Left ventricle myocardium inferior (tissue), 1 donor: ENCODE results near the gene USP17L21. TPM values are rescaled to one million over a fixed set of nuclear protein-coding genes. Genes with fewer than 3 reads are reported as not detected.
"Not testable (repeated sequence)": the region's sequence is repeated elsewhere in the genome, so short reads cannot be mapped to it uniquely, and the experiment has no call there.

Experiments
- DNase-seq: peaks from one replicate; pipeline ENCODE4 v3.0.0-alpha.2; 2020
- H3K27ac ChIP-seq: fragments of 200-600 bp; replicated peaks from 2 replicates; pipeline ENCODE4 v1.8.0; 2021
- H3K27me3 ChIP-seq: fragments of 200-600 bp; 2 replicates; pipeline ENCODE4 v1.8.0; 2021; ENCODE audit warnings: low read depth
- H3K36me3 ChIP-seq: fragments of 200-600 bp; 2 replicates; pipeline ENCODE4 v1.8.0; 2021
- H3K4me1 ChIP-seq: fragments of 200-600 bp; 2 replicates; pipeline ENCODE4 v1.8.0; 2021
- H3K4me3 ChIP-seq: fragments of 200-600 bp; 2 replicates; pipeline ENCODE4 v1.8.0; 2021; ENCODE audit warnings: mild to moderate bottlenecking, moderate library complexity
- H3K9me3 ChIP-seq: fragments of 200-600 bp; replicated peaks from 2 replicates; pipeline ENCODE4 v1.8.0; 2021
- intact Hi-C: fragments of 100-400 bp; cut with micrococcal nuclease; formaldehyde crosslinking; loops from one replicate; pipeline ENCODE4 v1.11.0; 2022
- long read RNA-seq: library from polyadenylated mRNA; unstranded; transcript quantifications from one replicate; pipeline ENCODE4 v2.0.0, GENCODE V29; 2021
- total RNA-seq: library from RNA; stranded (reverse); fragmentation: NEBNext Ultra II Directional; extraction: Animal tissue kit (Norgen Biotek cat#: 25700); gene quantifications from one replicate; pipeline ENCODE4 v1.2.1, GENCODE V29; 2021
- donor health status: DM: no; HTN: yes; CAD: no; lungs with severe emphysema.

Gene USP17L21, protein sequence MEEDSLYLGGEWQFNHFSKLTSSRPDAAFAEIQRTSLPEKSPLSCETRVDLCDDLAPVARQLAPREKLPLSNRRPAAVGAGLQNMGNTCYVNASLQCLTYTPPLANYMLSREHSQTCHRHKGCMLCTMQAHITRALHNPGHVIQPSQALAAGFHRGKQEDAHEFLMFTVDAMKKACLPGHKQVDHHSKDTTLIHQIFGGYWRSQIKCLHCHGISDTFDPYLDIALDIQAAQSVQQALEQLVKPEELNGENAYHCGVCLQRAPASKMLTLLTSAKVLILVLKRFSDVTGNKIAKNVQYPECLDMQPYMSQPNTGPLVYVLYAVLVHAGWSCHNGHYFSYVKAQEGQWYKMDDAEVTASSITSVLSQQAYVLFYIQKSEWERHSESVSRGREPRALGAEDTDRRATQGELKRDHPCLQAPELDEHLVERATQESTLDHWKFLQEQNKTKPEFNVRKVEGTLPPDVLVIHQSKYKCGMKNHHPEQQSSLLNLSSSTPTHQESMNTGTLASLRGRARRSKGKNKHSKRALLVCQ
- total RNA-seq: not detected
- long read RNA-seq: 0 reads

- H3K4me3 ChIP-seq, H3K4me1 ChIP-seq, intact Hi-C loops, DNase-seq, H3K27me3 ChIP-seq, H3K9me3 ChIP-seq, H3K27ac ChIP-seq, H3K36me3 ChIP-seq: not testable (repeated sequence)
These were observed at the start of gene USP17L21 for GRCh38 chr4:9262572-9262971. Gene USP17L21, plus strand, starts transcription at chr4:9262872. Its CDS starts 0 bp downstream, at chr4:9262872.

DNA sequence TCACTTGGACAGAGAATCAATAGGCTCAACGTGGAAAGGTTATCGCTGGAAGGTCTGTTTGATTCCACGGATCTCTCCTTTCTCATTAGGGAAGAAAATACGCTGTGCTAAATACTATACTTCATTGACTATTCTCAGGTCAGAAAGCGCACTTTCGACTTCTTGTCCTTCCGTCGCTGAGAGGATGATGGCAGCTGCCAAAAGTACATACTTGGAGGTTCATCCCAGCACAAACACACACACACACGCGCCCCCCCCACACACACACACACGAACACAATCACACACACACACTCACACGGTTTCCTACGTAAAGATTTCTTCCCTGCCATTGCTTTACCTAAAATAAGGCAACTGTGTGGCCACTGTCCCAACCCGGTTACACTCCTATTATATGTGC, 48.0 kb upstream of the USP17L21 start:
- H3K4me3 ChIP-seq, H3K27ac ChIP-seq, intact Hi-C loops, H3K9me3 ChIP-seq, DNase-seq, H3K27me3 ChIP-seq, H3K4me1 ChIP-seq, H3K36me3 ChIP-seq: not testable (repeated sequence)

- intact Hi-C loops, H3K36me3 ChIP-seq: not testable (repeated sequence)
These were observed 47.6 kb upstream of the USP17L21 start, which contains the start of gene USP17L11 for GRCh38 chr4:9215105-9215504. Gene USP17L11, plus strand, starts transcription at chr4:9215405. Its CDS starts 0 bp downstream, at chr4:9215405.

DNA sequence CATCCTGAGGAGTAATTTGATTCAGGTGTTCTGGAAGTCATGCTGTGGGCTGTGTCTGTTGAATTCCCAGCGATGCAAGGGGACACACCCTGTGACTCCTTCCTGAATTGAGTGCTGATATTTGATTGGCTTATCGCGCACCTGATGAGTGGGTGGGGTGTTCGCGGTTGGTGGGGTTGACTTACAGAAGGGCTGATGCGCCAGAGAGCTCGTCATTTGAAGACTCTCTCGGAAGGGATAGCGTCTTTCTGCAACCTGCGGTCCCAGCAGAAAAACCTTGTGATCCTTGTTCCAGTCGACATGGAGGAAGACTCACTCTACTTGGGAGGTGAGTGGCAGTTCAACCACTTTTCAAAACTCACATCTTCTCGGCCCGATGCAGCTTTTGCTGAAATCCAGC, 42.8 kb upstream of the USP17L21 start, which contains the start of gene USP17L12:
TSS of gene USP17L12 (plus strand) at position 301 of the 400 bp plus-strand sequence. CDS start at position 301, 0 bp downstream.
- H3K36me3 ChIP-seq, intact Hi-C loops, H3K9me3 ChIP-seq, DNase-seq, H3K4me1 ChIP-seq, H3K27ac ChIP-seq, H3K4me3 ChIP-seq, H3K27me3 ChIP-seq: not testable (repeated sequence)

More at GRCh38 chr4:9215105-9215504, 47.6 kb upstream of the USP17L21 start, which contains the start of gene USP17L11:
- H3K4me1 ChIP-seq, H3K27me3 ChIP-seq, H3K9me3 ChIP-seq, H3K27ac ChIP-seq, H3K4me3 ChIP-seq, DNase-seq: not testable (repeated sequence)

DNA sequence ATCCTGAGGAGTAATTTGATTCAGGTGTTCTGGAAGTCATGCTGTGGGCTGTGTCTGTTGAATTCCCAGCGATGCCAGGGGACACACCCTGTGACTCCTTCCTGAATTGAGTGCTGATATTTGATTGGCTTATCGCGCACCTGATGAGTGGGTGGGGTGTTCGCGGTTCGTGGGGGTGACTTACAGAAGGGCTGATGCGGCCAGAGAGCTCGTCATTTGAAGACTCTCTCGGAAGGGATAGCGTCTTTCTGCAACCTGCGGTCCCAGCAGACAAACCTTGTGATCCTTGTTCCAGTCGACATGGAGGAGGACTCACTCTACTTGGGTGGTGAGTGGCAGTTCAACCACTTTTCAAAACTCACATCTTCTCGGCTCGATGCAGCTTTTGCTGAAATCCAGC, 38.1 kb upstream of the USP17L21 start, which contains the start of gene USP17L13:
TSS of gene USP17L13 (plus strand) at position 301 of the 400 bp plus-strand sequence. CDS start at position 301, 0 bp downstream.
- H3K36me3 ChIP-seq, intact Hi-C loops: not testable (repeated sequence)

GRCh38 chr4:9230249-9230648, 32.4 kb upstream of the USP17L21 start:
- intact Hi-C loops, H3K27ac ChIP-seq, H3K36me3 ChIP-seq, DNase-seq, H3K4me1 ChIP-seq, H3K4me3 ChIP-seq, H3K9me3 ChIP-seq, H3K27me3 ChIP-seq: not testable (repeated sequence)

More for the DNA sequence above, 38.1 kb upstream of the USP17L21 start, which contains the start of gene USP17L13:
- not testable (repeated sequence) for H3K27ac ChIP-seq, H3K4me1 ChIP-seq, DNase-seq, H3K4me3 ChIP-seq, H3K9me3 ChIP-seq, H3K27me3 ChIP-seq

DNA sequence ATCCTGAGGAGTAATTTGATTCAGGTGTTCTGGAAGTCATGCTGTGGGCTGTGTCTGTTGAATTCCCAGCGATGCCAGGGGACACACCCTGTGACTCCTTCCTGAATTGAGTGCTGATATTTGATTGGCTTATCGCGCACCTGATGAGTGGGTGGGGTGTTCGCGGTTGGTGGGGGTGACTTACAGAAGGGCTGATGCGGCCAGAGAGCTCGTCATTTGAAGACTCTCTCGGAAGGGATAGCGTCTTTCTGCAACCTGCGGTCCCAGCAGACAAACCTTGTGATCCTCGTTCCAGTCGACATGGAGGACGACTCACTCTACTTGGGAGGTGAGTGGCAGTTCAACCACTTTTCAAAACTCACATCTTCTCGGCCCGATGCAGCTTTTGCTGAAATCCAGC, 28.6 kb upstream of the USP17L21 start, which contains the start of gene USP17L15:
TSS of gene USP17L15 (plus strand) at position 301 of the 400 bp plus-strand sequence. CDS start at position 301, 0 bp downstream.
- intact Hi-C loops, H3K27ac ChIP-seq, H3K4me1 ChIP-seq, H3K36me3 ChIP-seq, H3K27me3 ChIP-seq, DNase-seq, H3K4me3 ChIP-seq, H3K9me3 ChIP-seq: not testable (repeated sequence)

- intact Hi-C loops, H3K27me3 ChIP-seq, H3K27ac ChIP-seq, DNase-seq, H3K4me1 ChIP-seq, H3K4me3 ChIP-seq, H3K9me3 ChIP-seq, H3K36me3 ChIP-seq: not testable (repeated sequence)
These were observed 24.2 kb upstream of the USP17L21 start for GRCh38 chr4:9238461-9238860.

GRCh38 chr4:9243579-9243978, 19.1 kb upstream of the USP17L21 start, which contains the start of gene USP17L17:
Gene USP17L17, plus strand, starts transcription at chr4:9243879. Its CDS starts 0 bp downstream, at chr4:9243879.
- H3K27me3 ChIP-seq, H3K27ac ChIP-seq, DNase-seq, H3K36me3 ChIP-seq, H3K9me3 ChIP-seq, intact Hi-C loops, H3K4me1 ChIP-seq, H3K4me3 ChIP-seq: not testable (repeated sequence)

- H3K4me3 ChIP-seq, H3K27me3 ChIP-seq, H3K36me3 ChIP-seq, intact Hi-C loops, H3K27ac ChIP-seq, H3K9me3 ChIP-seq, H3K4me1 ChIP-seq: not testable (repeated sequence)
- DNase-seq: peak; percentile 2
These were observed 14.6 kb upstream of the USP17L21 start, which contains the start of gene USP17L18 for GRCh38 chr4:9247953-9248680. Gene USP17L18, plus strand, starts transcription at chr4:9248630. Its CDS starts 0 bp downstream, at chr4:9248630.

DNA sequence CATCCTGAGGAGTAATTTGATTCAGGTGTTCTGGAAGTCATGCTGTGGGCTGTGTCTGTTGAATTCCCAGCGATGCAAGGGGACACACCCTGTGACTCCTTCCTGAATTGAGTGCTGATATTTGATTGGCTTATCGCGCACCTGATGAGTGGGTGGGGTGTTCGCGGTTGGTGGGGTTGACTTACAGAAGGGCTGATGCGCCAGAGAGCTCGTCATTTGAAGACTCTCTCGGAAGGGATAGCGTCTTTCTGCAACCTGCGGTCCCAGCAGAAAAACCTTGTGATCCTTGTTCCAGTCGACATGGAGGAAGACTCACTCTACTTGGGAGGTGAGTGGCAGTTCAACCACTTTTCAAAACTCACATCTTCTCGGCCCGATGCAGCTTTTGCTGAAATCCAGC, 9.6 kb upstream of the USP17L21 start, which contains the start of gene USP17L19:
TSS of gene USP17L19 (plus strand) at position 301 of the 400 bp plus-strand sequence. CDS start at position 301, 0 bp downstream.
- DNase-seq, H3K27ac ChIP-seq, H3K36me3 ChIP-seq, H3K27me3 ChIP-seq, intact Hi-C loops, H3K4me3 ChIP-seq, H3K4me1 ChIP-seq, H3K9me3 ChIP-seq: not testable (repeated sequence)

DNA sequence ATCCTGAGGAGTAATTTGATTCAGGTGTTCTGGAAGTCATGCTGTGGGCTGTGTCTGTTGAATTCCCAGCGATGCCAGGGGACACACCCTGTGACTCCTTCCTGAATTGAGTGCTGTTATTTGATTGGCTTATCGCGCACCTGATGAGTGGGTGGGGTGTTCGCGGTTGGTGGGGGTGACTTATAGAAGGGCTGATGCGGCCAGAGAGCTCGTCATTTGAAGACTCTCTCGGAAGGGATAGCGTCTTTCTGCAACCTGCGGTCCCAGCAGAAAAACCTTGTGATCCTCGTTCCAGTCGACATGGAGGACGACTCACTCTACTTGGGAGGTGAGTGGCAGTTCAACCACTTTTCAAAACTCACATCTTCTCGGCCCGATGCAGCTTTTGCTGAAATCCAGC, 4.8 kb upstream of the USP17L21 start, which contains the start of gene USP17L20:
TSS of gene USP17L20 (plus strand) at position 301 of the 400 bp plus-strand sequence. CDS start at position 301, 0 bp downstream.
- H3K27ac ChIP-seq, DNase-seq, H3K27me3 ChIP-seq, intact Hi-C loops, H3K36me3 ChIP-seq, H3K4me3 ChIP-seq, H3K4me1 ChIP-seq, H3K9me3 ChIP-seq: not testable (repeated sequence)

DNA sequence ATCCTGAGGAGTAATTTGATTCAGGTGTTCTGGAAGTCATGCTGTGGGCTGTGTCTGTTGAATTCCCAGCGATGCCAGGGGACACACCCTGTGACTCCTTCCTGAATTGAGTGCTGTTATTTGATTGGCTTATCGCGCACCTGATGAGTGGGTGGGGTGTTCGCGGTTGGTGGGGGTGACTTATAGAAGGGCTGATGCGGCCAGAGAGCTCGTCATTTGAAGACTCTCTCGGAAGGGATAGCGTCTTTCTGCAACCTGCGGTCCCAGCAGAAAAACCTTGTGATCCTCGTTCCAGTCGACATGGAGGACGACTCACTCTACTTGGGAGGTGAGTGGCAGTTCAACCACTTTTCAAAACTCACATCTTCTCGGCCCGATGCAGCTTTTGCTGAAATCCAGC, 4.6 kb downstream of the USP17L21 start, which contains the start of gene USP17L22:
TSS of gene USP17L22 (plus strand) at position 301 of the 400 bp plus-strand sequence. CDS start at position 301, 0 bp downstream.
- intact Hi-C loops, DNase-seq, H3K4me1 ChIP-seq, H3K9me3 ChIP-seq, H3K4me3 ChIP-seq, H3K27ac ChIP-seq, H3K27me3 ChIP-seq, H3K36me3 ChIP-seq: not testable (repeated sequence)
